ENCODE data around the gene ZDHHC12. TPM values are rescaled to one million over a fixed set of nuclear protein-coding genes. Genes with fewer than 3 reads are reported as not detected.

Gene ZDHHC12
- polyA plus RNA-seq, 2 of the 4 experiments (the other 2 are of a cell fraction) = 37.6 to 75.7 TPM

DNA sequence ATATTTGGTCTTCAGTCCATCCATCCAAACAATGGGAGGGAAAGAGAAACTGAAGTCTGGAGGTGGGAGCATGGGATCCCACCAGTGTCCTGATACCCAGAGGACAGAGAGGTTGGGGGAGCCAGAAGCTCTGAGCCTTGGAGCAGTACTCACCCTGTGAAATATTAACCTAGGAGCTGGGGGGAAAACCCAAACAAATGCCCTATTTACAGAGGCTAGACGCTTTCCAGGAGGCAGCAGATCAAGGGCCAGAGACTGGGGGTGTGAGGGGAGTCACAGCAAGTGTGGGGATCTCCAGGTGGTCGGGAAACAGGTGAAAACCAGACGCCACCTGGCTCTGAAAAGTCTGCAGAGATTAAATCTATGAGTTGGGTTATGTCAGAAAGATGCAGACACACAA, 41.6 kb upstream of the ZDHHC12 start:
- no peak overlapping the region for H3K27ac ChIP-seq
- ATAC-seq = peak; percentile 40 to 41; a peak in 1 of 6 replicates
- ChIA-PET CTCF (interaction anchor here (0.6 to 2.6 kb wide), 3 partner anchors 8 to 33 kb away, joined by 4 to 14 read pairs (median 5); no protein-coding TSS in a partner anchor), POLR2A (no interaction called here)
- no peak for DNase-seq (ENCODE audit: low read depth in 1 of 2, low spot score in 1 of 2)
- no peak for TF ChIP-seq HOXA7 (CRISPR knock-in tag; IDR thresholded peaks at IDR 0.05)
- no peak for TF ChIP-seq CEBPB (IDR thresholded peaks at IDR 0.05)
- TF ChIP-seq EHF (CRISPR knock-in tag; IDR thresholded peaks at IDR 0.05) = no peak
- TF ChIP-seq, protein P1, sequence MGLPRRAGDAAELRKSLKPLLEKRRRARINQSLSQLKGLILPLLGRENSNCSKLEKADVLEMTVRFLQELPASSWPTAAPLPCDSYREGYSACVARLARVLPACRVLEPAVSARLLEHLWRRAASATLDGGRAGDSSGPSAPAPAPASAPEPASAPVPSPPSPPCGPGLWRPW (IDR thresholded peaks at IDR 0.05) = no peak
- TF ChIP-seq NR3C1 (IDR thresholded peaks at IDR 0.05) = no peak
- TF ChIP-seq, protein P2, sequence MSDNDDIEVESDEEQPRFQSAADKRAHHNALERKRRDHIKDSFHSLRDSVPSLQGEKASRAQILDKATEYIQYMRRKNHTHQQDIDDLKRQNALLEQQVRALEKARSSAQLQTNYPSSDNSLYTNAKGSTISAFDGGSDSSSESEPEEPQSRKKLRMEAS (IDR thresholded peaks at IDR 0.05) = no peak
- no peak for TF ChIP-seq NPAS2 (CRISPR knock-in tag; IDR thresholded peaks at IDR 0.05; ENCODE audit: borderline replicate concordance)
- H3K4me2 ChIP-seq = no peak overlapping the region
- H3K4me3 ChIP-seq = no peak overlapping the region
- FAIRE-seq = no peak
- H3K9me3 ChIP-seq = no peaks in the 10 kb centered on the region
- H3K4me1 ChIP-seq = peaks cover 12% of the 10 kb centered on the region; the same call in 2 of the 3 replicates
- 35% methylated on average over 3 of the region's 3 CpGs for WGBS (ENCODE audit: missing lambda C conversion rate)

DNA sequence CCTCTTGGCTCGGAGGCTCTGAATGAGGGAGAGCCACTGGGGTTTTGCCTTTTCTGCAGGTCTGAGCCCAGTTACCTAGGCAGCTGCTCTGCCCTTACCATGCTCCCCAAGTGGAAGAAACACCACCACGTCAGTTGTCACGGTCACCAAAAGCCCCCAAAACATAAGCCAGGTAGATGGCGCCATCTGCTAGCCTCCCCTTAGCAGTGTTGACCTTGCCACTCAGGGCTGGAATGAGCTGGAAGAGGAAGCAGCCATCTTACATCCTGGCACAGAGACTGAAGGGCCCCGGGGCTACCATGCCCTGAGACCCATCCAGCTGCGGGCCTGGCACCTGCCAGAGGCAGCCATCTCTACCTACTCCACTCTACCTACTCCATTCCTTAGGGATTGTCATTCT, 40.4 kb upstream of the ZDHHC12 start:
- 93% methylated on average over 5 of the region's 6 CpGs for WGBS (ENCODE audit: missing lambda C conversion rate)
- no peak for DNase-seq (ENCODE audit: low read depth in 1 of 2, low spot score in 1 of 2)
- Histone ChIP-seq H3K27ac (no peak overlapping the region), H3K9me3 (no peaks in the 10 kb centered on the region), H3K4me1 (peaks cover 12% of the 10 kb centered on the region; the same call in 2 of the 3 replicates), H3K4me2 (no peak overlapping the region), H3K4me3 (no peak overlapping the region)
- CTCF ChIA-PET = interaction anchor here (0.6 to 2.6 kb wide), 6 partner anchors 18 to 163 kb away, joined by 3 to 14 read pairs (median 4); partner anchors contain the start of gene ENDOG
- ATAC-seq = peak in 1 of 2 experiments; percentile 59; a peak in 3 of 6 replicates
- POLR2A ChIA-PET = no interaction called here
- FAIRE-seq = no peak
- TF ChIP-seq RAD21 (conservative IDR thresholded peaks at IDR 0.05 in 1 of 2, IDR thresholded peaks at IDR 0.05 in 1 of 2) = peak in 1 of 2 experiments; percentile 29; a peak in 1 of 5 replicates
- TF ChIP-seq RCOR1 (IDR thresholded peaks at IDR 0.05; ENCODE audit: low read depth, low read length) = no peak

DNA sequence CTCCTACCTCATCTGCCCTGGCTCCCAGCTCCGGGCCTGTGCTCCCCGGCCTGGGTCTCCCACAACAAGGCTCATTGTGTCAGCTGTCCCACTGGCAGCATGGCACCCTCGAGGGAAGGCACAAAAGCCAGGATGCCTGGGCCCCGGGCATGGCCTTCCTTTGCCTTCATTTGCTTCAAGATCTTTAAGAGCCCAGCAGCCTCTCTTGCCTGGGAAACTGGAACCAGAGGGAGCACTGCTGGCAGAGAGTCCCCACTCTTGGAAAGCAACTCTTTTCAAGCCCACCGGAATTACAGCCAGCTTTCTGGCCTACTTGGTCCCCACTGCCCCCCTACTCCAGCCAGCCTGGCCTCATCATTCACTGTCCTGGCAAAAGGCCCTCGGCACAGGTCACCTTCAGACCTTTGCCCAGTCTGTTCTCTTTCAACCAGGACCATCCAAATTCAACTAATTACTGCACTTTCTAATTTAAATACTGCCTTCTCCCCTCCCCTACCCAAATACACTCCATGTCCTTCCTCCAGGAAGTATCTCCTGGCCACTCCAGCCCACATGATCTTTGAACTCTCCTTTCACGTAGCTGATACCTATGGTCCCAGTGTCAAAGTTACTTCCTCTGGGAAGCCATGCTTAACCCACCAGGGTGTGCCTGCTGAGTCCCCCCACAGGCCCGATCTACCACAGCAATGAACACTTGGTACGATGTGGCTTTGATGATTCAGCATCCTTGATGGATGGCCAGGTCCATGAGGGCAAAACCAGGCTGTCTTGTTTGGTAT, 38.9 kb upstream of the ZDHHC12 start:
- Histone ChIP-seq H3K4me2 (no peak overlapping the region), H3K4me1 (peaks cover 12% of the 10 kb centered on the region; the same call in 2 of the 3 replicates), H3K27ac (no peak overlapping the region), H3K4me3 (no peak overlapping the region), H3K9me3 (no peaks in the 10 kb centered on the region)
- POLR2A ChIA-PET = interaction anchor here (0.9 kb wide), 1 partner anchor 9 kb away, joined by 3 read pairs; no protein-coding TSS in a partner anchor
- TF ChIP-seq MAFK (IDR thresholded peaks at IDR 0.05; ENCODE audit: partially characterized antibody) (peak; percentile 24), RNF2 (IDR thresholded peaks at IDR 0.05; ENCODE audit: borderline replicate concordance, low read depth) (no peak), HMGXB4 (CRISPR knock-in tag; IDR thresholded peaks at IDR 0.05; ENCODE audit: borderline replicate concordance) (no peak)
- CTCF ChIA-PET = interaction anchor here (0.6 to 1.8 kb wide), 4 partner anchors 18 to 166 kb away, joined by 3 to 8 read pairs (median 3); no protein-coding TSS in a partner anchor
- DNase-seq (ENCODE audit: low read depth in 1 of 2, low spot score in 1 of 2) (no peak), ATAC-seq (no peak), FAIRE-seq (no peak)
- WGBS (ENCODE audit: missing lambda C conversion rate) = 81% methylated on average over 9 of the region's 9 CpGs

DNA sequence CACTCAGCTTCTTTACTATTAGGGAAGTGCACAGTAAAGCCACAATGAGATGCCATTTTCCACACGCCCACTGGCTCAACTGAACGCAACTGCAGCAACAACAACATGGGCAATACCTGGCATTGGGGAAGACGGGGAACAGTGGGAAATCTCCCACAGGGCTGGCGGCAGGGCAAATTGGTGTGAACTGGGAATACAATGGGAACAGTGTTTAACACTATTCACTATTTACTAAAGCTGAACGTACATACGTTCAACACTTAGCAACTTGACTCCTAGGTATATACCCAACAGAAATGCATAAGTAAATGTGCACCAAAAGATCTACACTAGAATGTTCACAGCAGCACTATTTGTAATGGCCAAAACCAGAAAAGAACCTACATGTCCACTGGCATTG, 33.7 kb upstream of the ZDHHC12 start:
- no peak for ATAC-seq
- no peak overlapping the region for H3K4me3 ChIP-seq
- no peak overlapping the region for H3K27ac ChIP-seq
- FAIRE-seq = no peak
- H3K9me3 ChIP-seq = no peaks in the 10 kb centered on the region
- ChIA-PET CTCF (interaction anchor here (1.1 to 2.8 kb wide), 3 partner anchors 24 to 61 kb away, joined by 3 to 7 read pairs (median 4); partner anchors contain the start of genes ENDOG and PKN3), POLR2A (no interaction called here)
- no peak for DNase-seq (ENCODE audit: low read depth in 1 of 2, low spot score in 1 of 2)
- 92% methylated on average over 6 of the region's 6 CpGs for WGBS (ENCODE audit: missing lambda C conversion rate)
- TF ChIP-seq ZSCAN20 (CRISPR knock-in tag; IDR thresholded peaks at IDR 0.05) (no peak), ZFP36 (IDR thresholded peaks at IDR 0.05; ENCODE audit: borderline replicate concordance, partially characterized antibody) (no peak), HMGXB4 (CRISPR knock-in tag; IDR thresholded peaks at IDR 0.05; ENCODE audit: borderline replicate concordance) (no peak), EP300 (IDR thresholded peaks at IDR 0.05) (no peak)
- no peaks in the 10 kb centered on the region for H3K4me1 ChIP-seq
- H3K4me2 ChIP-seq = no peak overlapping the region
